Hepatocyte (in vitro differentiated cells): ENCODE data around the gene BBLN.

ENCODE experiments used
- EZH2 ChIP-seq: fragments of 200-600 bp; sonication (generic); IDR thresholded peaks from 2 replicates; pipeline ENCODE4 v1.6.1; 2016; ENCODE audit warnings: antibody characterized with exemption, mild to moderate bottlenecking, borderline replicate concordance
- EZH2phosphoT487 ChIP-seq: fragments of 200-600 bp; sonication (generic); IDR thresholded peaks from one replicate; pipeline ENCODE4 v1.6.1; 2018; ENCODE audit warnings: antibody characterized with exemption, mild to moderate bottlenecking, low read depth, moderate library complexity; ENCODE audit not compliant: unreplicated experiment, severe bottlenecking
- TF ChIP-seq, protein P1 (sequence below): fragments of 200-600 bp; sonication (generic); IDR thresholded peaks from 2 replicates; pipeline ENCODE4 v1.5.1; 2016; ENCODE audit warnings: antibody characterized with exemption, mild to moderate bottlenecking; ENCODE audit not compliant: poor library complexity

DNA sequence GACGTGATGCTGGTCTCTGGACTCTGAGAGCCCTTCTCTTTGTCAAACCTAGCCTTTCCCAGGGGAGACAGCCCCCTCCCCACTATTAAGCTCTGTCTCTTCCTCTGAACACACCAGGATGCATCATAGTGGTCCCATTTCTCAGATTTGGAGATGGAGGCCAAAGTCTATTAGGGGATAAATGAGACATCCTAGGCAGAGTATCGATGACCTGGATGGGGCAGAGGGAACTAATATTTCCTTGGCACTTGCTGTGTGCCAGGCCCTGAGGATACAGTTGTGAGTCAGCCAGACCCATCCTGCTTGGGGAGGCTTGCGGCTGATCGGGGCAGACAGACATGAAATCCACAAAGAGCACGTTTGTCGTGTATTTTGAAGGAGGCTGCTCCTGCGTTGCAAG lies 48.3 kb downstream of the BBLN start:
- TF ChIP-seq, protein P1, sequence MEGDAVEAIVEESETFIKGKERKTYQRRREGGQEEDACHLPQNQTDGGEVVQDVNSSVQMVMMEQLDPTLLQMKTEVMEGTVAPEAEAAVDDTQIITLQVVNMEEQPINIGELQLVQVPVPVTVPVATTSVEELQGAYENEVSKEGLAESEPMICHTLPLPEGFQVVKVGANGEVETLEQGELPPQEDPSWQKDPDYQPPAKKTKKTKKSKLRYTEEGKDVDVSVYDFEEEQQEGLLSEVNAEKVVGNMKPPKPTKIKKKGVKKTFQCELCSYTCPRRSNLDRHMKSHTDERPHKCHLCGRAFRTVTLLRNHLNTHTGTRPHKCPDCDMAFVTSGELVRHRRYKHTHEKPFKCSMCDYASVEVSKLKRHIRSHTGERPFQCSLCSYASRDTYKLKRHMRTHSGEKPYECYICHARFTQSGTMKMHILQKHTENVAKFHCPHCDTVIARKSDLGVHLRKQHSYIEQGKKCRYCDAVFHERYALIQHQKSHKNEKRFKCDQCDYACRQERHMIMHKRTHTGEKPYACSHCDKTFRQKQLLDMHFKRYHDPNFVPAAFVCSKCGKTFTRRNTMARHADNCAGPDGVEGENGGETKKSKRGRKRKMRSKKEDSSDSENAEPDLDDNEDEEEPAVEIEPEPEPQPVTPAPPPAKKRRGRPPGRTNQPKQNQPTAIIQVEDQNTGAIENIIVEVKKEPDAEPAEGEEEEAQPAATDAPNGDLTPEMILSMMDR = no peak
- TF ChIP-seq EZH2 (no peak), EZH2phosphoT487 (no peak)
